K562 (cell line): ENCODE measurements around the gene NRP2. TPM values are rescaled to one million over a fixed set of nuclear protein-coding genes. Genes with fewer than 3 reads are reported as not detected.

Experiments used
- ATAC-seq: fragments of 200-7000 bp; cut with Tn5 transposase; 3 replicates; pipeline ENCODE4 v1.9.1; 2020; ENCODE audit warnings: moderate library complexity
- BruUV-seq: library from RNA; stranded (reverse); fragments of 400-500 nt; replicated peaks from 2 replicates; lab custom pipeline; 2021; lab: Mats Ljungman, UMichigan
- CTCF ChIA-PET: fragments of 300-600 bp; formaldehyde crosslinking; extraction: SDS; loops from one replicate; lab custom pipeline; 2021; ENCODE audit warnings: low intra/inter-chr PET ratio; lab: Yijun Ruan, JAX
- POLR2A ChIA-PET: fragments of 300-600, 350-650 bp; sonication (Branson Sonifier 250); formaldehyde crosslinking; extraction: SDS; loops from one replicate; lab custom pipeline; 2021; ENCODE audit warnings: antibody characterized with exemption, inconsistent platforms; lab: Yijun Ruan, JAX
- DNase-seq, 4 experiments: peaks; one replicate each; pipeline versions ENCODE4 v3.0.0 to v3.0.0-alpha.2; 2011 to 2018; ENCODE audit warnings: low spot score in 3 of 4, mixed read lengths in 3 of 4; ENCODE audit errors: extremely low read depth in 1 of 4
- FAIRE-seq: peaks from 2 replicates; lab custom pipeline; 2011; peaks lifted over from hg19 to GRCh38; lab: Jason Lieb, UNC
- H2AFZ ChIP-seq: 2 replicates; pipeline ENCODE4 v1.6.0; 2011; ENCODE audit warnings: low read depth, low read length, control low read depth, inconsistent platforms
- H3K27ac ChIP-seq: fragments of 200-600 bp; 3 replicates; pipeline ENCODE4 v1.8.0; 2011; ENCODE audit warnings: low read depth, mild to moderate bottlenecking, control low read depth, inconsistent platforms, low read length, moderate library complexity, mixed read lengths; ENCODE audit errors: extremely low read depth
- H3K27me3 ChIP-seq, 2 experiments: fragments of 300-600 bp in 1 of 2; 2 replicates in 1 of 2; 3 replicates in 1 of 2; pipeline versions ENCODE4 v1.6.0 to v1.8.0; 2011; ENCODE audit warnings: inconsistent platforms in 2 of 2, low read length in 2 of 2, mild to moderate bottlenecking in 1 of 2, mixed read lengths in 1 of 2, moderate library complexity in 1 of 2; ENCODE audit not compliant: control insufficient read depth in 2 of 2, insufficient read depth in 2 of 2
- H3K36me3 ChIP-seq: fragments of 300-600 bp; 3 replicates; pipeline ENCODE4 v1.8.0; 2011; ENCODE audit warnings: mild to moderate bottlenecking, low read length, inconsistent platforms; ENCODE audit not compliant: control insufficient read depth, insufficient read depth
- H3K4me1 ChIP-seq, 2 experiments: fragments of 200-600 bp in 1 of 2; replicated peaks in 1 of 2; 2 replicates in 1 of 2; 3 replicates in 1 of 2; pipeline versions ENCODE4 v1.5.1 to v1.8.0; 2011; ENCODE audit warnings: inconsistent platforms in 2 of 2, low read length in 2 of 2, mild to moderate bottlenecking in 1 of 2, mixed read lengths in 1 of 2, moderate library complexity in 1 of 2; ENCODE audit not compliant: control insufficient read depth in 2 of 2, insufficient read depth in 2 of 2
- H3K4me2 ChIP-seq: 2 replicates; pipeline ENCODE4 v1.6.1; 2011; ENCODE audit warnings: low read length, control low read depth, inconsistent platforms, mixed read lengths; ENCODE audit not compliant: insufficient read depth
- H3K4me3 ChIP-seq: fragments of 200-600 bp; sonication (generic), shearing (Covaris generic); 2 replicates; pipeline ENCODE4 v1.5.1; 2016; ENCODE audit warnings: control low read depth, inconsistent platforms
- H3K79me2 ChIP-seq: fragments of 200-600 bp; 3 replicates; pipeline ENCODE4 v1.8.0; 2011; ENCODE audit warnings: low read length, inconsistent platforms; ENCODE audit not compliant: control insufficient read depth, insufficient read depth
- H3K9ac ChIP-seq, 2 experiments: 2 replicates each; pipeline versions ENCODE4 v1.6.0 to v1.6.1; 2011; ENCODE audit warnings: low read depth in 2 of 2, low read length in 2 of 2, control low read depth in 1 of 2, inconsistent platforms in 1 of 2, mild to moderate bottlenecking in 1 of 2, mixed read lengths in 1 of 2; ENCODE audit not compliant: insufficient read depth in 1 of 2
- H3K9me1 ChIP-seq: one replicate; pipeline ENCODE4 v1.6.0; 2011; ENCODE audit warnings: inconsistent platforms, mild to moderate bottlenecking, low read length, moderate library complexity; ENCODE audit not compliant: control insufficient read depth, insufficient read depth
- H3K9me3 ChIP-seq: replicated peaks from 2 replicates; pipeline ENCODE4 v1.5.1; 2011; ENCODE audit warnings: low read depth, low read length, inconsistent platforms; ENCODE audit not compliant: control insufficient read depth, insufficient read depth
- H4K20me1 ChIP-seq: replicated peaks from 2 replicates; pipeline ENCODE4 v1.6.1; 2011; ENCODE audit warnings: low read length, inconsistent platforms, mixed read lengths; ENCODE audit not compliant: control insufficient read depth, insufficient read depth
- MTA2 ChIP-seq: fragments of 450-650 bp; IDR thresholded peaks from 2 replicates; pipeline ENCODE4 v1.6.1; 2016; ENCODE audit warnings: low read depth
- ZNF140 ChIP-seq: fragments of 250-450 bp; sonication (Bioruptor Pico); IDR thresholded peaks from 2 replicates; pipeline ENCODE4 v1.8.0; 2021; ENCODE audit warnings: moderate library complexity, mild to moderate bottlenecking, inconsistent platforms
- WGBS: fragments of 100-300 bp; shearing (Covaris generic); methylation state at CpG from one replicate; pipeline ENCODE4 v1.1.6; 2016; ENCODE audit warnings: low coverage, mixed read lengths; ENCODE audit not compliant: insufficient coverage; ENCODE audit errors: missing lambda C conversion rate; 5-methylcytosine and 5-hydroxymethylcytosine counted together
- in situ Hi-C: fragments of 300-500 bp; cut with MboI; formaldehyde crosslinking; loops from 4 replicates; pipeline ENCODE4 v1.15.0; 2018; ENCODE audit warnings: inconsistent platforms, mixed read lengths
- intact Hi-C: fragments of 100-400 bp; cut with micrococcal nuclease; formaldehyde crosslinking; loops from 2 replicates; pipeline ENCODE4 v1.14.2; 2022
- polyA plus RNA-seq, 8 experiments: library from polyadenylated mRNA; depleted of rRNA in 4 of 8; stranded (reverse) in 5 of 8; unstranded in 3 of 8; fragments of >200 nt; fragmentation: Nextera tagmentation in 2 of 8; fragmentation: Illumina TruSeq in 1 of 8; extraction: Ambion mirVana in 2 of 8; extraction: Trizol in 1 of 8; gene quantifications; 2 replicates each; pipeline versions ENCODE4 v1.2.1 to v1.2.3, GENCODE V29; 2011 to 2014; ENCODE audit warnings: inconsistent platforms in 1 of 8, missing spikeins in 1 of 8
- total RNA-seq, 7 experiments: library from RNA; depleted of rRNA in 6 of 7; stranded (reverse); fragments of >200 nt in 6 of 7; fragmentation: Illumina TruSeq in 2 of 7; extraction: Trizol in 2 of 7; gene quantifications; 2 replicates each; pipeline versions ENCODE4 v1.2.1 to v1.2.3, GENCODE V29; 2011 to 2021; ENCODE audit warnings: low replicate concordance in 1 of 7
- TF ChIP-seq, protein P1 (sequence below): sonication (generic); formaldehyde crosslinking; IDR thresholded peaks from 2 replicates; pipeline ENCODE4 v1.9.0; 2022; ENCODE audit warnings: mild to moderate bottlenecking, missing genetic modification reagents
- TF ChIP-seq, protein P2 (sequence below): fragments of 200-400 bp; formaldehyde crosslinking; IDR thresholded peaks from 2 replicates; pipeline ENCODE4 v1.6.1; 2017; ENCODE audit warnings: mild to moderate bottlenecking, low read depth, low read length, moderate library complexity

Gene NRP2
- total and polyA plus RNA-seq, 9 of the 15 experiments (the other 6 are each of a cell fraction or from before 2014, with no cell fraction given) = 0.05 to 0.31 (median 0.15) TPM; not detected in 5

DNA sequence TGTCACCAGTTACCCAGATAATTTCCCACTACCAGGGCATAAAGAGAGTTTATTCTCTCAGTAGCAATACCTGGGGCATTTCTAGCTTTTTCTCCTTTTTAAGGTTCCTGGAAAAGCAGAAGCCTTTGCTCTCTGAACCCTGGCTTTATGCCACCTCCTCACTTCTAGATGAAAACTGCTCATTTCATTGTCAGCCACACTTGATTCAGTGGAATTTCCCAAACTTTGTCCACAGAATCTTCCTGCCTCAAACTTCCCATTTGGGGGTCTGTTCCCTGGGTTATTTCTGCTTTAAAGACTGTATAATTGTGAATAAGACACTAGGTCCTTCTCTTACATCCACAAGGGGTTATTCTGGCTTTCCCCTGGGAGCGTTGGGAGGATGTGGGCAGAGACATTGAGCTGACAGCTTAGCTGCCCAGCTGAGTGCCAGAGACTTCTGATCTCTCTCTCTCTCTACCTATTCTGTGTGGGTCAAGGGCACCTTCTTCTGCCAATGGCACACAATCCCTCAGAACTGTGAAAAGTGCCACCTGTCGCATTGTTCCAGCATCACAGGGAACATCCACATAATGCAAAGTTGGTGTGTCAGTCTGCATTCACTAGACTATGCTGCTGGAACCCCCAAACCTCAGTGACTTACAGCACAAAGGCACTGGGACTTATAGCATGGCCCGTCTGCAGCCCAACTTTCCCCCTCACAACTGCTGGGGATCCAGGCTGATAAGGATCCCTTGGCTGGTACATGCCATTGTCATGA lies 19.9 kb upstream of the NRP2 start:
- H3K4me3 ChIP-seq = no peak overlapping the region
- DNase-seq (no peak), ATAC-seq (no peak), FAIRE-seq (no peak)
- H3K27me3 ChIP-seq = no peaks in the 10 kb centered on the region
- intact Hi-C loops = no loop called here
- TF ChIP-seq MTA2 = no peak
- TF ChIP-seq, protein P1, sequence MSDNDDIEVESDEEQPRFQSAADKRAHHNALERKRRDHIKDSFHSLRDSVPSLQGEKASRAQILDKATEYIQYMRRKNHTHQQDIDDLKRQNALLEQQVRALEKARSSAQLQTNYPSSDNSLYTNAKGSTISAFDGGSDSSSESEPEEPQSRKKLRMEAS = no peak
- TF ChIP-seq ZNF140 = no peak
- TF ChIP-seq, protein P2, sequence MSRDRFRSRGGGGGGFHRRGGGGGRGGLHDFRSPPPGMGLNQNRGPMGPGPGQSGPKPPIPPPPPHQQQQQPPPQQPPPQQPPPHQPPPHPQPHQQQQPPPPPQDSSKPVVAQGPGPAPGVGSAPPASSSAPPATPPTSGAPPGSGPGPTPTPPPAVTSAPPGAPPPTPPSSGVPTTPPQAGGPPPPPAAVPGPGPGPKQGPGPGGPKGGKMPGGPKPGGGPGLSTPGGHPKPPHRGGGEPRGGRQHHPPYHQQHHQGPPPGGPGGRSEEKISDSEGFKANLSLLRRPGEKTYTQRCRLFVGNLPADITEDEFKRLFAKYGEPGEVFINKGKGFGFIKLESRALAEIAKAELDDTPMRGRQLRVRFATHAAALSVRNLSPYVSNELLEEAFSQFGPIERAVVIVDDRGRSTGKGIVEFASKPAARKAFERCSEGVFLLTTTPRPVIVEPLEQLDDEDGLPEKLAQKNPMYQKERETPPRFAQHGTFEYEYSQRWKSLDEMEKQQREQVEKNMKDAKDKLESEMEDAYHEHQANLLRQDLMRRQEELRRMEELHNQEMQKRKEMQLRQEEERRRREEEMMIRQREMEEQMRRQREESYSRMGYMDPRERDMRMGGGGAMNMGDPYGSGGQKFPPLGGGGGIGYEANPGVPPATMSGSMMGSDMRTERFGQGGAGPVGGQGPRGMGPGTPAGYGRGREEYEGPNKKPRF = no peak
- in situ Hi-C loops = no loop called here
- POLR2A ChIA-PET = no interaction called here
- H3K9me1 ChIP-seq = no peaks in the 10 kb centered on the region
- H3K4me2 ChIP-seq = no peak overlapping the region
- H3K79me2 ChIP-seq = no peaks in the 10 kb centered on the region
- H3K27ac ChIP-seq = no peak overlapping the region
- no peak overlapping the region for H2AFZ ChIP-seq
- CTCF ChIA-PET = no interaction called here
- no peaks in the 10 kb centered on the region for H3K9me3 ChIP-seq
- H3K9ac ChIP-seq = no peak overlapping the region
- no peaks in the 10 kb centered on the region for H3K36me3 ChIP-seq
- no peaks in the 10 kb centered on the region for H4K20me1 ChIP-seq
- BruUV-seq = no TSS peak
- no peaks in the 10 kb centered on the region for H3K4me1 ChIP-seq
- 0% methylated on average over 2 of the region's 3 CpGs for WGBS
